HepG2 (cell line): ENCODE data around the gene CHKA. TPM values are rescaled to one million over a fixed set of nuclear protein-coding genes. Genes with fewer than 3 reads are reported as not detected.

Source experiments
- CBX5 ChIP-seq: sonication (generic); formaldehyde crosslinking; IDR thresholded peaks from 2 replicates; pipeline ENCODE4 v1.4.0; 2020; ENCODE audit warnings: missing genetic modification reagents, borderline replicate concordance
- ELF4 ChIP-seq: sonication (generic); formaldehyde crosslinking; IDR thresholded peaks from 2 replicates; pipeline ENCODE4 v1.5.0; 2020; ENCODE audit warnings: missing genetic modification reagents, mild to moderate bottlenecking, moderate library complexity, borderline replicate concordance
- FOXP1 ChIP-seq, 2 experiments: fragments of 450-650 bp in 1 of 2; IDR thresholded peaks; 2 replicates each; pipeline ENCODE4 v1.6.1; 2017 to 2018; ENCODE audit warnings: antibody characterized with exemption in 1 of 2
- GATAD2A ChIP-seq: IDR thresholded peaks from 2 replicates; pipeline ENCODE4 v1.6.1; 2016
- HDAC6 ChIP-seq: fragments of 200-600 bp; sonication (generic); IDR thresholded peaks from 2 replicates; pipeline ENCODE4 v1.7.0; 2017; ENCODE audit warnings: mild to moderate bottlenecking, antibody characterized with exemption, low read length, low read depth
- HOXD1 ChIP-seq: sonication (generic); formaldehyde crosslinking; IDR thresholded peaks from 2 replicates; pipeline ENCODE4 v1.5.0; 2020; ENCODE audit warnings: missing genetic modification reagents
- IRF2 ChIP-seq: IDR thresholded peaks from 2 replicates; pipeline ENCODE4 v1.6.1; 2018; ENCODE audit warnings: missing genetic modification reagents, missing compliant biosample characterization
- ISX ChIP-seq: sonication (generic); formaldehyde crosslinking; conservative IDR thresholded peaks from 2 replicates; pipeline ENCODE4 v1.5.0; 2020; ENCODE audit warnings: missing genetic modification reagents
- KLF13 ChIP-seq: sonication (generic); formaldehyde crosslinking; IDR thresholded peaks from 2 replicates; pipeline ENCODE4 v1.4.0; 2020; ENCODE audit warnings: mild to moderate bottlenecking, missing genetic modification reagents
- KMT2A ChIP-seq: sonication (generic); formaldehyde crosslinking; IDR thresholded peaks from 2 replicates; pipeline ENCODE4 v1.4.0; 2020; ENCODE audit warnings: missing genetic modification reagents
- LRRFIP1 ChIP-seq: sonication (generic); formaldehyde crosslinking; conservative IDR thresholded peaks from 2 replicates; pipeline ENCODE4 v1.4.0; 2020; ENCODE audit warnings: missing genetic modification reagents
- MLLT10 ChIP-seq: sonication (generic); formaldehyde crosslinking; IDR thresholded peaks from 2 replicates; pipeline ENCODE4 v1.4.0; 2020; ENCODE audit warnings: missing genetic modification reagents
- MTF2 ChIP-seq: sonication (generic); formaldehyde crosslinking; IDR thresholded peaks from 2 replicates; pipeline ENCODE4 v1.5.0; 2020; ENCODE audit warnings: missing genetic modification reagents, borderline replicate concordance
- MYPOP ChIP-seq: sonication (generic); formaldehyde crosslinking; IDR thresholded peaks from 2 replicates; pipeline ENCODE4 v1.8.1; 2023; ENCODE audit warnings: mild to moderate bottlenecking, moderate library complexity, missing genetic modification reagents
- MZF1 ChIP-seq: sonication (generic); formaldehyde crosslinking; IDR thresholded peaks from 2 replicates; pipeline ENCODE4 v1.8.1; 2023; ENCODE audit warnings: mild to moderate bottlenecking, missing genetic modification reagents, borderline replicate concordance
- NFE2L1 ChIP-seq: sonication (generic); formaldehyde crosslinking; IDR thresholded peaks from 2 replicates; pipeline ENCODE4 v1.4.0; 2020; ENCODE audit warnings: missing genetic modification reagents, mild to moderate bottlenecking, borderline replicate concordance
- ONECUT2 ChIP-seq: sonication (generic); formaldehyde crosslinking; IDR thresholded peaks from 2 replicates; pipeline ENCODE4 v1.4.0; 2020; ENCODE audit warnings: missing genetic modification reagents
- PAXIP1 ChIP-seq: sonication (generic); formaldehyde crosslinking; conservative IDR thresholded peaks from 2 replicates; pipeline ENCODE4 v1.4.0; 2020; ENCODE audit warnings: mild to moderate bottlenecking, missing genetic modification reagents, moderate library complexity
- RXRA ChIP-seq: sonication (generic); formaldehyde crosslinking; IDR thresholded peaks from 2 replicates; pipeline ENCODE4 v1.5.1; 2020; ENCODE audit warnings: missing genetic modification reagents
- TAF1 ChIP-seq: sonication (generic); formaldehyde crosslinking; IDR thresholded peaks from 2 replicates; pipeline ENCODE4 v1.4.0; 2020; ENCODE audit warnings: missing genetic modification reagents
- TRIM22 ChIP-seq: fragments of 450-650 bp; IDR thresholded peaks from 2 replicates; pipeline ENCODE4 v1.6.1; 2017
- ZNF501 ChIP-seq: sonication (generic); formaldehyde crosslinking; IDR thresholded peaks from 2 replicates; pipeline ENCODE4 v1.5.1; 2020; ENCODE audit warnings: mild to moderate bottlenecking, moderate library complexity, missing genetic modification reagents
- ZNF510 ChIP-seq: sonication (generic); formaldehyde crosslinking; IDR thresholded peaks from 2 replicates; pipeline ENCODE4 v1.4.0; 2020; ENCODE audit warnings: low read depth, mild to moderate bottlenecking, missing genetic modification reagents
- ZNF850 ChIP-seq: sonication (generic); formaldehyde crosslinking; conservative IDR thresholded peaks from 2 replicates; pipeline ENCODE4 v1.9.0; 2021; ENCODE audit warnings: mild to moderate bottlenecking, missing genetic modification reagents
- polyA plus RNA-seq, 8 experiments: library from polyadenylated mRNA; depleted of rRNA in 3 of 8; stranded (reverse) in 7 of 8; unstranded in 1 of 8; fragments of >200 nt; fragmentation: Illumina TruSeq in 4 of 8; extraction: Trizol in 4 of 8; gene quantifications; 2 replicates each; pipeline versions ENCODE4 v1.2.1 to v1.2.3, GENCODE V29; 2011 to 2016; ENCODE audit warnings: low read depth in 4 of 8, missing spikeins in 1 of 8, mixed read lengths in 1 of 8; ENCODE audit not compliant: insufficient read depth in 1 of 8
- total RNA-seq, 5 experiments: library from RNA; depleted of rRNA; stranded (reverse); fragments of >200 nt; fragmentation: Illumina TruSeq; extraction: Trizol; gene quantifications; 2 replicates each; pipeline ENCODE4 v1.2.3, GENCODE V29; 2016; ENCODE audit warnings: low read depth in 1 of 5

The CHKA gene
- total and polyA plus RNA-seq, 2 of the 13 experiments (the other 11 are each of a cell fraction or from before 2014, with no cell fraction given): 71.6 to 92.7 TPM

GRCh38 chr11:68076371-68077042 lies 44.7 kb downstream of the CHKA start (continued):
- no peak for TF ChIP-seq LRRFIP1 (CRISPR knock-in tag)
- TF ChIP-seq RXRA (CRISPR knock-in tag): no peak
- no peak for TF ChIP-seq ISX
- TF ChIP-seq IRF2: no peak
- no peak for TF ChIP-seq HDAC6
- peak; percentile 39; the same call in 1 of the 2 replicates for TF ChIP-seq GATAD2A (CRISPR knock-in tag)
- TF ChIP-seq MLLT10 (CRISPR knock-in tag): no peak
- no peak for TF ChIP-seq TAF1 (CRISPR knock-in tag)
- no peak for TF ChIP-seq TRIM22
- no peak for TF ChIP-seq ONECUT2 (CRISPR knock-in tag)
- TF ChIP-seq MZF1 (CRISPR knock-in tag): no peak
- TF ChIP-seq NFE2L1: no peak
- no peak for TF ChIP-seq ZNF510 (CRISPR knock-in tag)
- TF ChIP-seq KLF13: no peak
- no peak for TF ChIP-seq CBX5 (CRISPR knock-in tag)
- no peak for TF ChIP-seq MTF2 (CRISPR knock-in tag)
- no peak for TF ChIP-seq FOXP1 (IDR thresholded peaks at IDR 0.05)
- peak; percentile 69 for TF ChIP-seq FOXP1 (CRISPR knock-in tag; IDR thresholded peaks at IDR 0.05)
- 0 out of 2 replicates have a peak, but pooled peaks have one; percentile 39 for TF ChIP-seq PAXIP1 (CRISPR knock-in tag)
- 0 out of 2 replicates have a peak, but pooled peaks have one; percentile 46 for TF ChIP-seq MYPOP
- TF ChIP-seq ELF4 (CRISPR knock-in tag): no peak
- 0 out of 2 replicates have a peak, but pooled peaks have one; percentile 52 for TF ChIP-seq ZNF501
- no peak for TF ChIP-seq KMT2A (CRISPR knock-in tag)
- no peak for TF ChIP-seq ZNF850 (CRISPR knock-in tag)
- no peak for TF ChIP-seq HOXD1 (CRISPR knock-in tag)
